ENCODE results near the gene BMPR1B.

GRCh38 chr4:94926936-94927335 lies 169.2 kb downstream of the BMPR1B start:
- TF ChIP-seq CTCF (IDR thresholded peaks at IDR 0.05): no peak
- TF ChIP-seq ZFX (IDR thresholded peaks at IDR 0.05; ENCODE audit: borderline replicate concordance): no peak
